ENCODE data around the gene DNAJC16. TPM values are rescaled to one million over a fixed set of nuclear protein-coding genes. Genes with fewer than 3 reads are reported as not detected.

DNAJC16 gene
- total RNA-seq, 1 donor from 2014 or later = 22.8 TPM

- peaks cover 10% of the 10 kb centered on the region for H3K4me1 Mint-ChIP-seq (ENCODE audit: low read depth)
- peaks cover under 1% of the 10 kb centered on the region for H3K36me3 Mint-ChIP-seq (ENCODE audit: low read depth)
- H3K27me3 Mint-ChIP-seq (ENCODE audit: low read depth) = no peaks in the 10 kb centered on the region
- no peak for DNase-seq (ENCODE audit: low spot score)
- H3K4me3 Mint-ChIP-seq (ENCODE audit: unreplicated experiment) = no peak overlapping the region
- H3K27ac Mint-ChIP-seq (ENCODE audit: unreplicated experiment) = no peak overlapping the region
- no peaks in the 10 kb centered on the region for H3K9me3 Mint-ChIP-seq (ENCODE audit: low read depth)
- no peak for TF ChIP-seq CTCF (IDR thresholded peaks at IDR 0.05)
Observed at GRCh38 chr1:15583016-15583706, 56.5 kb downstream of the DNAJC16 start.

- H3K9me3 Mint-ChIP-seq (ENCODE audit: low read depth) = no peaks in the 10 kb centered on the region
- TF ChIP-seq CTCF (IDR thresholded peaks at IDR 0.05) = peak; percentile 73
- no peak within 1 kb of the TSS for H3K27ac Mint-ChIP-seq (ENCODE audit: unreplicated experiment)
- peaks cover 3% of the 10 kb centered on the region for H3K4me1 Mint-ChIP-seq (ENCODE audit: low read depth)
- peaks cover 2% of the 10 kb centered on the region for H3K36me3 Mint-ChIP-seq (ENCODE audit: low read depth)
- no peak for DNase-seq (ENCODE audit: low spot score)
- peak within 1 kb of the TSS; percentile 62 for H3K4me3 Mint-ChIP-seq (ENCODE audit: unreplicated experiment)
- no peaks in the 10 kb centered on the region for H3K27me3 Mint-ChIP-seq (ENCODE audit: low read depth)
Observed at GRCh38 chr1:15584489-15585363, 58.1 kb downstream of the DNAJC16 start, which contains the start of gene AGMAT. Gene AGMAT (minus strand): TSS chr1:15585051. CDS start chr1:15584967, 84 bp downstream.

GRCh38 chr1:15592285-15592684 lies 65.6 kb downstream of the DNAJC16 start:
- DNase-seq (ENCODE audit: low spot score) = no peak
- no peak overlapping the region for H3K4me3 Mint-ChIP-seq (ENCODE audit: unreplicated experiment)
- H3K27ac Mint-ChIP-seq (ENCODE audit: unreplicated experiment) = no peak overlapping the region
- H3K27me3 Mint-ChIP-seq (ENCODE audit: low read depth) = peaks cover 4% of the 10 kb centered on the region
- peaks cover 2% of the 10 kb centered on the region for H3K36me3 Mint-ChIP-seq (ENCODE audit: low read depth)
- H3K4me1 Mint-ChIP-seq (ENCODE audit: low read depth) = peaks cover 3% of the 10 kb centered on the region
- TF ChIP-seq CTCF (IDR thresholded peaks at IDR 0.05) = no peak
- no peaks in the 10 kb centered on the region for H3K9me3 Mint-ChIP-seq (ENCODE audit: low read depth)

GRCh38 chr1:15595809-15596617 lies 69.4 kb downstream of the DNAJC16 start:
- no peak overlapping the region for H3K27ac Mint-ChIP-seq (ENCODE audit: unreplicated experiment)
- H3K4me3 Mint-ChIP-seq (ENCODE audit: unreplicated experiment) = no peak overlapping the region
- no peaks in the 10 kb centered on the region for H3K9me3 Mint-ChIP-seq (ENCODE audit: low read depth)
- H3K4me1 Mint-ChIP-seq (ENCODE audit: low read depth) = peaks cover 3% of the 10 kb centered on the region
- TF ChIP-seq CTCF (IDR thresholded peaks at IDR 0.05) = no peak
- no peaks in the 10 kb centered on the region for H3K36me3 Mint-ChIP-seq (ENCODE audit: low read depth)
- DNase-seq (ENCODE audit: low spot score) = no peak
- peaks cover 5% of the 10 kb centered on the region for H3K27me3 Mint-ChIP-seq (ENCODE audit: low read depth)

GRCh38 chr1:15598436-15598835 lies 71.8 kb downstream of the DNAJC16 start:
- Mint-ChIP-seq H3K4me1 (ENCODE audit: low read depth) (peaks cover 11% of the 10 kb centered on the region), H3K27ac (ENCODE audit: unreplicated experiment) (no peak overlapping the region), H3K36me3 (ENCODE audit: low read depth) (no peaks in the 10 kb centered on the region), H3K27me3 (ENCODE audit: low read depth) (peaks cover 5% of the 10 kb centered on the region), H3K4me3 (ENCODE audit: unreplicated experiment) (no peak overlapping the region), H3K9me3 (ENCODE audit: low read depth) (no peaks in the 10 kb centered on the region)
- no peak for TF ChIP-seq CTCF (IDR thresholded peaks at IDR 0.05)
- no peak for DNase-seq (ENCODE audit: low spot score)

Measured in chondrocyte (in vitro differentiated cells).